ENCODE measurements around the gene AFF3.
A peak's percentile ranks its signal among the peaks of the same experiment; 100 is the strongest.

The AFF3 gene

DNA sequence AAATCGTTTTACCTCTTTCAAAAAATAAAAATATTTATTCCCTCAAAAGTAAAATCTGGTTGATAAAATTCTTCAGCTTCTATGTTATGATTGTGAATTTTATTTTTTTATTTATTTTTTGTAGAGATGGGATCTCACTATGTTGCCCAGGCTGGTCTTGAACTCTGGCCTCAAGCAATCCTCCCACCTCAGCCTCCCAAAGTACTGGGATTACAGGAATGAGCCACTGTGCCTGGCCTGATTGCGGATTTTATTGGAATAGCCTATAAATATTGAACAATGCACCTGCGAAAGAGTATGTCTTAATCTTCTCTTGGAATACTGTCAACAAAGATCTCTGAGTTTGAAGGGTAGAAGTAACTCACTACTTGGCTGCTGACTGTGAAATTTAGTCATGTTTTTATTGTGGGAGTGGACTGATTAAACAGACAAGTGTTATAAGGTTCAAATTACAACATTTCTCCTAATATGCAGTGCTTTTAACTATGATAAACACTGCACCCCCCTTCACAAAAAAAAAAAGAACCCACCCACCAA lies 138.0 kb downstream of the AFF3 start:
- no peak for DNase-seq

DNA sequence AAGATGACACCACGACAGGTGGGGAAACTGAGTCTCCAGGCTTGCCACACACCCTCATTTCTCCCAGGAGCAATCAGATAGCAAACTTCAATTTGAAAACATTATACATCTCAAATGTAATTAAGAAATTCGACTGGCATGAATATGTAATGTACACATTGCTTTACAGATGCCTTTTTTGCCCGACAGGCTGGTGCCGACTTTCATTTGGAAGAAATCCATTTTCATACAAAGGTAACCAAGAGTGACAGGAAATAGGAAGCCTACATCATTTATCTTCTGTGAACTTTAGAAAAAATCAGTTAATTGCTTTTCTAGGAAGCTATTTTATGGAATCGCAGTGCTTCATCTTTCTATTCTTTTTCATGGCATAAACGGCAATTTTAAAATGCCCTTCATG lies 140.3 kb downstream of the AFF3 start:
- DNase-seq, result no peak

- no peak for DNase-seq
Observed at GRCh38 chr2:100000915-100001707, 141.3 kb downstream of the AFF3 start.

DNA sequence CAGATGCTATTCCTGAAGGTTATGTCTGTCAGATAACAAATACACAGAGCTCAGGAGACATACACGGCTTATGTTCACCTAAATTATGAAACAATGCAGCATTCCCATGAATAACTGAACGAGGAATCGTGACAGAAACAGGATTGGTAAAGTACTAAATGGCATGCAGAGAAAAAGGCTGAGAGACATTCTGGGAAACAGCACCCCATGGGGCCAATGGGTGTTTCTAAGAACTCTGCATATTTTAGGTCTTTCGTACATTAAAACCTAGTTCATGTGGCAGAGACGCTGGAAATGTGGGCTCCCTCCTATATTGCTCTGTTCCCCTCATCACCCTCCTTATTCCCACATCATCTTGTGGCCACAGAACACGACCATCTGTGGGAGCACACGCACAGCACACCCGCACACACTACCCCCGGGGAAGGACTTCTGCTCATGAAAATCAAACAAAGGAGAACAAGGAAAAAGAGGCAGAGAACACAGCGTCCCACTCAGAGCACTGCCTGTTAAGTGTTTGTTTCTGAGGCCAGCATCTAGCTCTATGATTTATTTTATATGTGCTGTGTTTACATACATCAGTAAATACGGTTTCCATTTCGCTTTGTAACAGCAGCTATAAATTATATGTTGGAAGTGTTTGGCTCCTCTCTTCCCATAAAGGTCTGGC lies 143.6 kb downstream of the AFF3 start:
- DNase-seq, result peak; percentile 49

- DNase-seq, result no peak
Observed at GRCh38 chr2:99989905-99990304, 152.5 kb downstream of the AFF3 start.

GRCh38 chr2:99988599-99988998 lies 153.8 kb downstream of the AFF3 start:
- DNase-seq, result peak; percentile 34

- DNase-seq, result peak; percentile 80
Observed at GRCh38 chr2:99987160-99987559, 155.2 kb downstream of the AFF3 start.

DNA sequence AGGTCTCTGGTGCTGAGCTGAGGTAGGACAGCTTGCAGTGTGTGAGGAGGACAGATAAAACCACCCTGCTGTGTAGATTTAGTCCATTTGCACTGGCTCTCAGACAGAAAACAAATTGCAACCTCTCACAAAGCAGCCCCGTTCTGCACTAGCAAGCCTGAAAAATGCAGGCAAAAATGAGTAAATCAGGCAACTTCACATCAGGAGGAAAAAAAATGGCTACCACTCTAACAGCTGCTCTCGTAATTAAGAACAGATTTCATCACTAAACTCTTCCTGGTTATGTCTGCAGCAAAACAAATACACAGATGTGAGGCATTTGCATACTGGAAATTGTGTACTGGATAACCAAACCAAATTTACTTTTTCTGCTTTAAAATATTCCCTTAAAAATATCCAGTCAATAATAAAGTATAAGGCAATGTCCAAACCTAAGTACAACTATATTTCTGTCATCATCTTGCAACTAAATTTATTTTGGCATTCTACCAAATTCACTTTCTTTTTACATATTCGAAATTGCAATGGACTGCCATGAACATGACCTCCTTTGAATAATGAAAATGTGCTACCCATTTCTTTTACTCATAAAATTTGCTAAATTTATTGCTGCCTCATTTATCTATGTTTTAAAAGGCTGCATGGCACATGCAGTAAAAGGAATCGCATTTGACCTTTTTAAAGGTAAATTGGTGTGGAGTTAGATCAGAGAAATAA lies 157.4 kb downstream of the AFF3 start:
- peak; percentile 47 for DNase-seq

GRCh38 chr2:99982744-99983143 lies 159.6 kb downstream of the AFF3 start:
- no peak for DNase-seq

GRCh38 chr2:99981840-99982239 lies 160.6 kb downstream of the AFF3 start:
- no peak for DNase-seq

DNA sequence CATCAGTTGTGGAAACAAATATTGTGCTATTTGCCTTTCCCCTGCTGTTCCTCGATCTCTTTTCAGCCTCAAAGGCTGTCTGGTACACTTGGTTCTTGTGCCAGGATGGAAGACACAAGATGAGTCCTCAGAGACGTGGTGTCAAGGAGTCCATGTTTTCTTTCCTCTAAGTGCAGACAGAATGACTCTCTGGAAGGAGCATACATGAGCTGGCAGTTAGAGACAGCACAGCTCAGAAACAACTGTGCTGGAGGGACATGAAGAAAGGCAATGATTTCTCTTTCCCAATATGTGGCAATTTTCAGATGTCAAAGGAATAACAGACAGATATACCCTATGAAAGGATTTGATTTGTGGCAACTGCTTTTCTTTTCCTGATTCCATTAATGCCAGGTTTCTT lies 162.2 kb downstream of the AFF3 start:
- no peak for DNase-seq

DNA sequence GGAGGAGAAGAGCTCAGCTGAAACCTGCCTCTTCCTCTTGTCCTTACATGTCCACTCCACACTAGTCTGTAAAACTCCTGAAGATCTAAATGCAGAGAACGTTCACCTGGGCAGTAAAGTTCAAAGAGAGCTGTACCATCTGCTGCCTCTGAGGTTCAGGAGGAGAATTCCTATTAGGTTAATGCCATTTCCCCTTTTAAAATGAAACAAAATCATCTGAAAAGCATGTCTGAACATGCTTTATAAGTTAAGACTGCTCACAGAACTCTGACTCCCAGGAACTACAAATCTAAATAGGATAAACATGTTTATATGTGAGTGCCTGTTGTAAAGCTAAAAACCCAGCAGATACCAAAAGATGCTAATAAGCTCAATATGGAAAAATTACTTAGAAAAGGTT lies 164.4 kb downstream of the AFF3 start:
- DNase-seq, result no peak

DNA sequence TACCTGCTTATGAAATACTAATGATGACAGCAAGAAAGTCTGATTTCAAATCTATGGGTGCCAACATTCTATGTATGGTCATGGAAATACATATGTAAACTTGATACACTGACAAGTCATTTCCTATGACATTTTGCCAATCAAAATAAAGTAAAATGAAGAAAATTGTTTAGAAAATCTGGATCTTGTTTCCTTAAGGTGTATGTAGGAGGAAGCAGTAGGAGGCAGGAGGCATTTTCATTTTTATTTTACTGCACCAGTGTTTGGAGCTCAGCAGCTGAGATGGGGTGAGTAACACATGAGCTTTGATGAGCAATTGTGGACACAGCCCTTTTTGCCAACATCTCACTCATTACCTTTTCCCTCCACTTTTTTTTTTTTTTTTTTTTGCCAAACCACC lies 167.0 kb downstream of the AFF3 start:
- no peak for DNase-seq

DNA sequence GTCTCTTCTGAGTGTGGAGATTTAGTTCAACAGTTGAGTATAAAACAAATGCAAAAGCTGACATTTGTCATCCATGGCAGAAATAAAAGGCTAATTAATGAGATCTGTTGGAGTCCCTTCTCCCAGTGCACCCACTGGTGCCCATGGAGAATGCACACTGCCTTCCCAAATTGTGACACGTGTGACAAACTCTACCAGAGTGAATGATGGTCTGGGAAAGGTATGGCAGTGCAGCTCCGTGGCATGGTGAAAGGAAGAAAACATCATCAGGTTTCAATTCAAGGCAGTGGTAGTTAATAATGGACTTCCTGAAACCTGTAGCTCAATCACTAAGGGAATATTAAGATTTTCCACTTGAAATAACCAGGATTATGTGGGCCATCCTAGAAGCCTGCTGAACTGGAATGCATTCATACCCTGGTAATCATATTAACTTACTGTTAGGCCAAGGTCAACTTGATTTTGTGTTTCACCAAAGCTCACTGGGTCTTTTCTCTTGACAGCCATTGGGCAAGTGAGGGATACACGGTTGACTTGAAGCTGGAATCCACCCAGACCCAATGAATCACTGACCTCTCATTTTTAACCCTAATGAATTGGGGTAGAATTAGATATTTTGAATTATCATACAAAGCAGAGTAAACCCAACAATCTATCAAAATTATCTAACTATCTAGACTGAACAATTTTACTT lies 167.6 kb downstream of the AFF3 start:
- DNase-seq, result no peak

DNA sequence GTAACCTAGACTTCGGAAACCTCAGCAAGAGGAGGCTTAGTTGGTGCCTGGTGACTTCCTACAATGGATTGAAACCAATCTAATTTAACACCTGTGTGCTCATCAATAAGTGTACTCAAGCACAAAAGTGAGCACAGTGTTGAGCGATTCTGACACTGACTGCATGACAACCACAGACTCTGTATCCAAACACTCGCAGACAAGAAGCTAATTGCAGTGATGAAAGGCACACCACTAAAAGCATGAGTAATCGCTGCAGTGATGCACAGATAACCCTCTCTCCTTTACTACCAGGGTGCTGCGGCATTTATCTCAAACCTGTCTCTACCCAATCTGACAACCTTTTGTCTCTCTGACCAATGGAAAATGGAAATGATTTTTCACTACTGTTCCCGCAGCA lies 168.1 kb downstream of the AFF3 start:
- no peak for DNase-seq

DNA sequence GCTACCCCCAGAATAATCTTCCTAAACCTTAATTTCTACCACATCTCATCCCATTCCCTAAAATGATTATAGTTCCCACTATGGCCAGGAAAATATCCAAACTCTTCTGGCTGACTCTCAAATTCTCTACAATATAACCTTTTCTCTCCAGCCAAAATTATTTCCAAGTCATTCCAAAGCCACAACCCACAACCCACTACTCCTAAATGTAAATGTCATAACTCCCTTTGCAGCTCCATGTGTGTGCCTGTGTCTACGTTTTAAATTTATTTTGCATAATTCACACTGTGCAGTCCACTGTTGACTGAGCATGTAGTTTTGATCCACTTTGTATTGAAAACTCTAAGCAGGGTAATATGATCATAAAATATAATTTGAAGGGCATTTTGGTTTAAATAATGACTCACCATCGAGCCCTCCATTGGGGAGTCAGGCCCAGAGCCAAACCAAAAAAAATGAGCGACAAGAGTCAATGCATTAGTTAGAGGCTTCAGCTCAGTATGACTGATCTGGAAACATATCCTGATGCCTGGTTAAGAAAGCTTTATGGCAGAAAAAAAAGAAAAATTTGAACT lies 171.0 kb downstream of the AFF3 start:
- DNase-seq, result no peak

GRCh38 chr2:99970292-99970868 lies 172.0 kb downstream of the AFF3 start:
- DNase-seq, result no peak

- no peak for DNase-seq
Observed at GRCh38 chr2:99961196-99961913, 181.0 kb downstream of the AFF3 start.

GRCh38 chr2:99960790-99961189 lies 181.6 kb downstream of the AFF3 start:
- no peak for DNase-seq

DNA sequence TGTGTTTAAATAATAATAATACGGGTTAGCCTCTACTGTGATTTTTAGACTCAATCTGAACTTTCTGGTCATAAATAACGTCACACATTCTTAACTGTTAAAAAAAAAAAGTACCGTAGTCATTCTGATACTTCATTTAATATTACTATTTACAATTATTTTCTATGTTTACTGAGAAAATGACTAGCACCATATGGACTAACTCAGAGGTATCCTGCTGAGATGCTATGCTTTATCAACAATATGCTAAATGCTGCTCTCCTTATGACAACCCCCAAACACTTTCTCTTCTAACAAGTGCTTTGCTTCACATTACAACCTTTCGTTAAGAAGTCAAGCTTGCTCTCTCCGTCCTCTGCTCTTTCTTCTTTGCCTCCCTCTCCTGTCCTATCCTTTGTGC lies 182.1 kb downstream of the AFF3 start:
- no peak for DNase-seq

- no peak for DNase-seq
Observed at GRCh38 chr2:99959261-99960014, 183.0 kb downstream of the AFF3 start.

Data from NCI-H1092 treated with DMSO at 0.1 percent for 48 hours (cell line).